Left lung (tissue), 10 donors: ENCODE measurements around the gene CNTLN. TPM values are rescaled to one million over a fixed set of nuclear protein-coding genes. Genes with fewer than 3 reads are reported as not detected.
"Not testable (repeated sequence)": the region's sequence is repeated elsewhere in the genome, so short reads cannot be mapped to it uniquely, and the experiment has no call there.

Experiments used
- ATAC-seq: fragments of 200-7000 bp; cut with Tn5 transposase; one replicate; pipeline ENCODE4 v1.9.1; 2020; ENCODE audit warnings: moderate library complexity
- DNase-seq, 4 donors: peaks; one replicate each; pipeline ENCODE4 v3.0.0-alpha.2; 2013 to 2020
- H3K27ac ChIP-seq, 2 donors: fragments of 200-600 bp; sonication (generic) in 1 of 2; one replicate each; pipeline versions ENCODE4 v1.5.0 to v1.8.0; 2020 to 2021
- H3K27me3 ChIP-seq, 2 donors: fragments of 200-600 bp; sonication (generic) in 1 of 2; one replicate each; pipeline versions ENCODE4 v1.5.0 to v1.8.0; 2020 to 2021
- H3K36me3 ChIP-seq, 2 donors: fragments of 200-600 bp; sonication (generic) in 1 of 2; one replicate each; pipeline versions ENCODE4 v1.5.0 to v1.8.0; 2020 to 2021
- H3K4me1 ChIP-seq, 2 donors: fragments of 200-600 bp; one replicate each; pipeline ENCODE4 v1.8.0; 2021
- H3K4me3 ChIP-seq, 2 donors: fragments of 200-600 bp; sonication (generic) in 1 of 2; one replicate each; pipeline versions ENCODE4 v1.5.0 to v1.8.0; 2020 to 2021; ENCODE audit warnings: mild to moderate bottlenecking in 1 of 2
- H3K9me3 ChIP-seq, 2 donors: fragments of 200-600 bp; sonication (generic) in 1 of 2; one replicate each; pipeline versions ENCODE4 v1.5.0 to v1.8.0; 2020 to 2021
- CTCF ChIP-seq, 2 donors: fragments of 200-600 bp; sonication (generic) in 1 of 2; IDR thresholded peaks; one replicate each; pipeline versions ENCODE4 v1.5.0 to v1.8.0; 2021; ENCODE audit warnings: antibody characterized with exemption in 2 of 2
- intact Hi-C, 2 donors: fragments of 100-400 bp; cut with DNase I; formaldehyde crosslinking; loops; one replicate each; pipeline versions ENCODE4 v1.11.2 to v1.14.2; 2022
- polyA plus RNA-seq, 6 donors: library from polyadenylated mRNA; unstranded; fragments of 120-200 nt; gene quantifications; one replicate each; pipeline ENCODE4 v1.2.1, GENCODE V29; 2013; ENCODE audit not compliant: insufficient read length in 6 of 6
- total RNA-seq, 2 donors: library from RNA; stranded (reverse); fragmentation: NEBNext Ultra II Directional; extraction: Animal tissue kit (Norgen Biotek cat#: 25700); gene quantifications; one replicate each; pipeline ENCODE4 v1.2.1, GENCODE V29; 2021
- donor health status: DM: no; HTN: yes; CAD: no.
- donor health status: DM: no; HTN: no; CAD: no.

Gene CNTLN
- total and polyA plus RNA-seq, 8 donors: 5.2 to 25.2 (median 18.5) TPM

- intact Hi-C loops: no loop called here
- DNase-seq: no peak
- H3K4me1 ChIP-seq: no peaks in the 10 kb centered on the region
- H3K4me3 ChIP-seq: no peak overlapping the region
- no peak for TF ChIP-seq CTCF (IDR thresholded peaks at IDR 0.05)
- H3K36me3 ChIP-seq: peaks cover 0 to 5% of the 10 kb centered on the region in 2 donors
- H3K27me3 ChIP-seq: no peaks in the 10 kb centered on the region
- H3K27ac ChIP-seq: no peak overlapping the region
- no peak for ATAC-seq
- peaks cover 0 to 16% of the 10 kb centered on the region in 2 donors for H3K9me3 ChIP-seq
Measured at GRCh38 chr9:17280350-17281012, 145.6 kb downstream of the CNTLN start.

- H3K4me3 ChIP-seq, DNase-seq, intact Hi-C loops, H3K27ac ChIP-seq, H3K9me3 ChIP-seq, H3K27me3 ChIP-seq, H3K4me1 ChIP-seq, H3K36me3 ChIP-seq, ATAC-seq: not testable (repeated sequence)
Measured at GRCh38 chr9:17290673-17291072, 155.8 kb downstream of the CNTLN start.

- H3K27me3 ChIP-seq: no peaks in the 10 kb centered on the region
- ATAC-seq: no peak
- DNase-seq: no peak
- peaks cover 0 to 2% of the 10 kb centered on the region in 2 donors for H3K9me3 ChIP-seq
- no peak overlapping the region for H3K27ac ChIP-seq
- peaks cover 0 to 9% of the 10 kb centered on the region in 2 donors for H3K36me3 ChIP-seq
- no peak overlapping the region for H3K4me3 ChIP-seq
- intact Hi-C loops: no loop called here
- H3K4me1 ChIP-seq: no peaks in the 10 kb centered on the region
- TF ChIP-seq CTCF (IDR thresholded peaks at IDR 0.05): no peak
Measured at GRCh38 chr9:17291766-17292165, 156.9 kb downstream of the CNTLN start.

- no peak for TF ChIP-seq CTCF (IDR thresholded peaks at IDR 0.05)
- Histone ChIP-seq H3K27ac (no peak overlapping the region), H3K36me3 (peaks cover 0 to 9% of the 10 kb centered on the region in 2 donors), H3K9me3 (peaks cover 0 to 2% of the 10 kb centered on the region in 2 donors), H3K4me3 (no peak overlapping the region), H3K4me1 (no peaks in the 10 kb centered on the region), H3K27me3 (no peaks in the 10 kb centered on the region)
- no peak for ATAC-seq
- no peak for DNase-seq
- intact Hi-C loops: no loop called here
Measured at GRCh38 chr9:17293685-17294084, 158.8 kb downstream of the CNTLN start.

- H3K27ac ChIP-seq: no peak overlapping the region
- no peaks in the 10 kb centered on the region for H3K27me3 ChIP-seq
- no peak for TF ChIP-seq CTCF (IDR thresholded peaks at IDR 0.05)
- DNase-seq (no peak), ATAC-seq (no peak)
- peaks cover 0 to 2% of the 10 kb centered on the region in 2 donors for H3K9me3 ChIP-seq
- intact Hi-C loops: no loop called here
- peaks cover 0 to 9% of the 10 kb centered on the region in 2 donors for H3K36me3 ChIP-seq
- H3K4me1 ChIP-seq: no peaks in the 10 kb centered on the region
- no peak overlapping the region for H3K4me3 ChIP-seq
Measured at GRCh38 chr9:17294822-17295624, 160.2 kb downstream of the CNTLN start.
